AG04450 (cell line): ENCODE data around the gene ADAMTSL1. TPM values are rescaled to one million over a fixed set of nuclear protein-coding genes. Genes with fewer than 3 reads are reported as not detected.

ENCODE experiments used
- CTCF ChIA-PET: fragments of 300-600, 350-600 bp; formaldehyde crosslinking; extraction: SDS; loops from one replicate; lab custom pipeline; 2022; ENCODE audit warnings: antibody characterized with exemption, inconsistent platforms; lab: Charles Lee
- POLR2A ChIA-PET: fragments of 350-600 bp; formaldehyde crosslinking; extraction: SDS; loops from one replicate; lab custom pipeline; 2021; ENCODE audit warnings: antibody characterized with exemption, inconsistent platforms; lab: Yijun Ruan, JAX
- DNase-seq: peaks from one replicate; pipeline ENCODE4 v3.0.0-alpha.2; 2011; ENCODE audit warnings: low read depth, low spot score
- H3K27ac ChIP-seq: one replicate; pipeline ENCODE4 v1.5.1; 2012; ENCODE audit warnings: low read depth, low read length, control low read depth
- H3K27me3 ChIP-seq: one replicate; pipeline ENCODE4 v1.6.0; 2012; ENCODE audit warnings: low read length; ENCODE audit not compliant: control insufficient read depth, insufficient read depth
- H3K4me3 ChIP-seq: 2 replicates; pipeline ENCODE4 v1.5.1; 2011; ENCODE audit warnings: mild to moderate bottlenecking, low read depth, low read length, control low read depth
- H3K9me3 ChIP-seq: 2 replicates; pipeline ENCODE4 v1.5.1; 2012; ENCODE audit warnings: low read length; ENCODE audit not compliant: control insufficient read depth, insufficient read depth
- CTCF ChIP-seq: IDR thresholded peaks from 2 replicates; pipeline ENCODE4 v1.5.1; 2011; ENCODE audit warnings: low read depth, low read length, control low read depth, inconsistent platforms
- polyA plus RNA-seq: library from polyadenylated mRNA; depleted of rRNA; stranded (reverse); fragments of >200 nt; gene quantifications from 2 replicates; pipeline ENCODE4 v1.2.3, GENCODE V29; 2011

Gene ADAMTSL1
- polyA plus RNA-seq, 1 experiment: 22.2 TPM

DNA sequence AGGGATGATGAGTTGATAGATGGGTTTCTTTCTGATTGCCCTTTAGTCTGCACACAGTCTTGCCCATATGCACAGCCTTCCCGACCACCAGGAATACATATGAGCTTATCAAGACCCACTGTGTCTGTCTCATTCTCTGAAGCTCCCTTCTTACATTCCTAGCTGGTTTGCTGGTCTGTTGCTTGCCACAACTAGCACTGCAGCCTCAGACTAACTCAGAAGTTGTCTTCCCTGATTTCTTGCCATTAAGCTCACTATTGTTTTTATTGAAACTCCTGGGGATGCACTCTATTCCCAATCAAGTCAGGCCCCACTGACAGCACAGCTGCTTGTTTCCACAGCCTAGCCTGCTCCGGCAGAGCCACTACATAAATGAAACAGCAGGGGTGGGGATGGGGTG is 461.6 kb downstream of the ADAMTSL1 start:
- no peak overlapping the region for H3K4me3 ChIP-seq
- no peaks in the 10 kb centered on the region for H3K9me3 ChIP-seq
- DNase-seq: no peak
- ChIA-PET POLR2A (no interaction called here), CTCF (no interaction called here)
- no peak for TF ChIP-seq CTCF
- H3K27me3 ChIP-seq: peaks cover 11% of the 10 kb centered on the region
- no peak overlapping the region for H3K27ac ChIP-seq

- CTCF ChIA-PET: no interaction called here
These were observed 462.3 kb downstream of the ADAMTSL1 start for GRCh38 chr9:18936094-18936871.

DNA sequence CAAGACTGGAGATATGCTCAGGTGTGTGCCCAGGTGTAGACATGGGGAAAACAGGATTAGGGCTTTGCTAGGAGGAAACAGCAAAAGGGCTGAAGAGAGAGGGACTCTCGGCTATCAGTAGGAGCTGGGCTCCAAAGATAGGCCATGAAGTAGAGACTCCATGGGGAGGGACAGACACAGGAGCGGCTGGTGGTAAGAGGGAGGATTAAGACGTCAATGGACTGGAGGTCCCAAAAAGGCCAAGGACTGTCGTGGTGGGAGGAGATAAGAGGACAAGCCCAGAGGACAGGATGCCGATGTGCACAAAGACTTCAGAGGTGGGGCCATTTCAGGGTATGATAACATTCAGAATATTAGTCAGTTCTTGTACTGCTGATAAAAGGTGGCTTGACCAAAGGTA is 466.0 kb downstream of the ADAMTSL1 start:
- POLR2A ChIA-PET: no interaction called here
- no peaks in the 10 kb centered on the region for H3K9me3 ChIP-seq
- H3K4me3 ChIP-seq: no peak overlapping the region
- TF ChIP-seq CTCF: no peak
- H3K27ac ChIP-seq: no peak overlapping the region
- no peak for DNase-seq
- H3K27me3 ChIP-seq: peaks cover 16% of the 10 kb centered on the region
- CTCF ChIA-PET: no interaction called here

More at GRCh38 chr9:18936094-18936871, 462.3 kb downstream of the ADAMTSL1 start:
- POLR2A ChIA-PET: no interaction called here
- TF ChIP-seq CTCF: no peak
- Histone ChIP-seq H3K4me3 (no peak overlapping the region), H3K9me3 (no peaks in the 10 kb centered on the region), H3K27me3 (peaks cover 12% of the 10 kb centered on the region), H3K27ac (no peak overlapping the region)
- DNase-seq: no peak

- Histone ChIP-seq H3K27ac (no peak overlapping the region), H3K4me3 (no peak overlapping the region), H3K9me3 (no peaks in the 10 kb centered on the region), H3K27me3 (peaks cover 16% of the 10 kb centered on the region)
- ChIA-PET POLR2A (no interaction called here), CTCF (no interaction called here)
- no peak for DNase-seq
- no peak for TF ChIP-seq CTCF
These were observed 467.2 kb downstream of the ADAMTSL1 start for GRCh38 chr9:18941060-18941740.

DNA sequence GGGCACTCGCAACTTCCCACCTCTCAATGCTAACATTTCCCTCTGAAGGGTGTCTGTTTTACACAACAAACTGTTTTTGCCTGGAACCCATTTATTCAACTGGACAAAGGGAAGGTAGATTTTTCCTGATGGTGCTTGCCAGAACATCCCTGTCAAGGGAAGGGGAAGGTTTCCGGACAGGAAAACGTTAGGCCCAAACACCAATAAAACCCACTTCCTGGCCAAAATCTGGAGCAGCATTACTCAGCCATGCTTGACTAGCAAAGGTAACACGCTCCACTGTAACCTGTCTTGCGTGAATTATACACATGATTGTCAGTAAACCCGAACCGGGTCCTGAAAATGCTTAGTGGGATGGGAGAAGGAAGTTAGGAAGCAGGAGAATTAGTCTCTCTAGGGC is 468.8 kb downstream of the ADAMTSL1 start:
- Histone ChIP-seq H3K4me3 (no peak overlapping the region), H3K9me3 (no peaks in the 10 kb centered on the region), H3K27ac (no peak overlapping the region), H3K27me3 (peaks cover 19% of the 10 kb centered on the region)
- ChIA-PET CTCF (no interaction called here), POLR2A (no interaction called here)
- TF ChIP-seq CTCF: no peak
- DNase-seq: no peak
